Stomach (tissue), 9 donors: ENCODE results near the gene SF1. TPM values are rescaled to one million over a fixed set of nuclear protein-coding genes. Genes with fewer than 3 reads are reported as not detected.

Source experiments
- DNase-seq, 2 donors: peaks; one replicate each; pipeline versions ENCODE4 v3.0.0 to v3.0.0-alpha.2; 2013 to 2019
- H3K27ac ChIP-seq, 5 donors: fragments of 200-600 bp in 4 of 5; sonication (generic) in 4 of 5; one replicate each; pipeline ENCODE4 v1.5.1; 2013 to 2019; ENCODE audit warnings: mild to moderate bottlenecking in 1 of 5, moderate library complexity in 1 of 5
- H3K27me3 ChIP-seq, 3 donors: fragments of 200-600 bp; sonication (generic); one replicate each; pipeline ENCODE4 v1.5.1; 2017 to 2019; ENCODE audit warnings: mixed run types in 1 of 3
- H3K36me3 ChIP-seq, 4 donors: fragments of 200-600 bp; sonication (generic); 1 replicate in 3 of 4; 2 replicates in 1 of 4; pipeline ENCODE4 v1.5.1; 2016 to 2019
- H3K4me1 ChIP-seq, 4 donors: fragments of 200-600 bp; sonication (generic); one replicate each; pipeline ENCODE4 v1.5.1; 2016 to 2019
- H3K4me3 ChIP-seq, 4 donors: fragments of 200-600 bp; sonication (generic) in 3 of 4; one replicate each; pipeline ENCODE4 v1.5.1; 2016 to 2019; ENCODE audit warnings: mild to moderate bottlenecking in 1 of 4
- H3K9me3 ChIP-seq, 4 donors: fragments of 200-600 bp; sonication (generic); one replicate each; pipeline ENCODE4 v1.5.1; 2016 to 2019
- CTCF ChIP-seq, 7 experiments: fragments of 450-650 bp in 4 of 7; fragments of 200-600 bp in 3 of 7; sonication (generic) in 3 of 7; IDR thresholded peaks; one replicate each; pipeline ENCODE4 v1.5.1; 2016 to 2019; ENCODE audit warnings: antibody characterized with exemption in 7 of 7, control low read depth in 2 of 7, mild to moderate bottlenecking in 1 of 7
- EP300 ChIP-seq: sonication (generic); formaldehyde crosslinking; IDR thresholded peaks from one replicate; pipeline ENCODE4 v1.6.1; 2017; ENCODE audit warnings: antibody characterized with exemption
- POLR2A ChIP-seq, 4 donors: fragments of 450-650 bp; IDR thresholded peaks; one replicate each; pipeline ENCODE4 v1.6.1; 2016; ENCODE audit warnings: antibody characterized with exemption in 4 of 4, control low read depth in 2 of 4, mild to moderate bottlenecking in 1 of 4, moderate library complexity in 1 of 4
- POLR2AphosphoS5 ChIP-seq, 3 donors: sonication (generic); formaldehyde crosslinking; IDR thresholded peaks; one replicate each; pipeline ENCODE4 v1.6.1; 2016; ENCODE audit warnings: antibody characterized with exemption in 3 of 3
- WGBS, 5 donors: extraction: QIAGEN DNeasy Blood & Tissue Kit in 3 of 5; methylation state at CpG; one replicate each; pipeline versions ENCODE4 v1.1.5 to v1.1.7; 2013 to 2018; 5-methylcytosine and 5-hydroxymethylcytosine counted together
- intact Hi-C: fragments of 100-400 bp; cut with DNase I; formaldehyde crosslinking; loops from one replicate; pipeline ENCODE4 v1.15.1; 2023; ENCODE audit warnings: low total_unique reads
- polyA plus RNA-seq, 3 donors: library from polyadenylated mRNA; stranded (reverse); fragments of 200-250 nt; gene quantifications; one replicate each; pipeline ENCODE4 v1.2.3, GENCODE V29; 2013
- total RNA-seq, 5 donors: library from RNA; depleted of rRNA; stranded (reverse); fragments of >200 nt; gene quantifications; one replicate each; pipeline versions ENCODE4 v1.1.0 to v1.2.3, GENCODE V29; 2014 to 2016
- donor health status: healthy with polysubstance abuse.
- donor health status: Bipolar disorder and iron deficiency.
- donor health status: healthy.

The SF1 gene
- total and polyA plus RNA-seq, 8 donors: 57.5 to 341 (median 248) TPM

GRCh38 chr11:64752175-64752970 is 26.0 kb downstream of the SF1 start:
- intact Hi-C loops: no loop called here
- no peaks in the 10 kb centered on the region for H3K27me3 ChIP-seq
- DNase-seq: no peak

GRCh38 chr11:64751580-64751979 is 26.8 kb downstream of the SF1 start:
- no peak overlapping the region for H3K4me3 ChIP-seq
- H3K36me3 ChIP-seq: peaks cover 0 to 28% (median 16%) of the 10 kb centered on the region in 4 donors
- intact Hi-C loops: no loop called here
- DNase-seq: no peak
- WGBS, 5 donors: 92 to 99% (median 95%) methylated on average over 9 of the region's 9 CpGs
- H3K27ac ChIP-seq: no peak overlapping the region
- H3K9me3 ChIP-seq: no peaks in the 10 kb centered on the region
- H3K27me3 ChIP-seq: no peaks in the 10 kb centered on the region
- no peaks in the 10 kb centered on the region for H3K4me1 ChIP-seq
- TF ChIP-seq CTCF (IDR thresholded peaks at IDR 0.05): no peak
- no peak for TF ChIP-seq POLR2A (IDR thresholded peaks at IDR 0.05)
- no peak for TF ChIP-seq POLR2AphosphoS5 (IDR thresholded peaks at IDR 0.05)
- no peak for TF ChIP-seq EP300

More at GRCh38 chr11:64752175-64752970, 26.0 kb downstream of the SF1 start:
- TF ChIP-seq EP300 (no peak), POLR2A (IDR thresholded peaks at IDR 0.05) (no peak), POLR2AphosphoS5 (IDR thresholded peaks at IDR 0.05) (no peak)
- Histone ChIP-seq H3K27ac (no peak overlapping the region), H3K36me3 (peaks cover 0 to 28% (median 16%) of the 10 kb centered on the region in 4 donors), H3K4me1 (no peaks in the 10 kb centered on the region), H3K9me3 (no peaks in the 10 kb centered on the region), H3K4me3 (no peak overlapping the region)
- WGBS, 5 donors: 80 to 87% (median 83%) methylated on average over 13 to 14 of the region's 14 CpGs

- WGBS, 5 donors: 91 to 97% (median 94%) methylated on average over 9 of the region's 9 CpGs
- Histone ChIP-seq H3K27ac (no peak overlapping the region), H3K4me3 (no peak overlapping the region), H3K9me3 (no peaks in the 10 kb centered on the region), H3K27me3 (peaks cover 0 to 2% (median 0%) of the 10 kb centered on the region in 3 donors), H3K4me1 (peaks cover 1 to 4% (median 3%) of the 10 kb centered on the region in 4 donors), H3K36me3 (peaks cover 0 to 28% (median 16%) of the 10 kb centered on the region in 4 donors)
- no peak for DNase-seq
- TF ChIP-seq POLR2AphosphoS5 (IDR thresholded peaks at IDR 0.05) (no peak), CTCF (IDR thresholded peaks at IDR 0.05) (no peak), POLR2A (IDR thresholded peaks at IDR 0.05) (no peak), EP300 (no peak)
- intact Hi-C loops: no loop called here
These were observed 27.2 kb downstream of the SF1 start for GRCh38 chr11:64751136-64751535.

- TF ChIP-seq CTCF (IDR thresholded peaks at IDR 0.05) (no peak), POLR2A (IDR thresholded peaks at IDR 0.05) (no peak), EP300 (no peak), POLR2AphosphoS5 (IDR thresholded peaks at IDR 0.05) (no peak)
- H3K27me3 ChIP-seq: peaks cover 0 to 8% (median 6%) of the 10 kb centered on the region in 3 donors
- peaks cover 0 to 26% (median 16%) of the 10 kb centered on the region in 4 donors for H3K36me3 ChIP-seq
- H3K4me3 ChIP-seq: no peak overlapping the region
- H3K4me1 ChIP-seq: peaks cover 8 to 11% (median 9%) of the 10 kb centered on the region in 4 donors
- 92 to 96% (median 95%) methylated on average over 13 of the region's 13 CpGs for WGBS, 5 donors
- intact Hi-C loops: no loop called here
- DNase-seq: no peak
- no peaks in the 10 kb centered on the region for H3K9me3 ChIP-seq
- no peak overlapping the region for H3K27ac ChIP-seq
These were observed 27.8 kb downstream of the SF1 start for GRCh38 chr11:64750361-64751054.
